GM12878 (cell line): ENCODE results near the gene FOXP3.
"Not testable (repeated sequence)": the region's sequence is repeated elsewhere in the genome, so short reads cannot be mapped to it uniquely, and the experiment has no call there.

ENCODE experiments used
- CBX5 ChIP-seq: sonication (generic); IDR thresholded peaks from 2 replicates; pipeline ENCODE4 v1.6.1; 2016; ENCODE audit warnings: low read depth, moderate library complexity, mild to moderate bottlenecking, inconsistent platforms
- KDM1A ChIP-seq: fragments of 200-600 bp; sonication (generic); IDR thresholded peaks from 2 replicates; pipeline ENCODE4 v1.6.1; 2016; ENCODE audit warnings: borderline replicate concordance
- POLR2A ChIP-seq: IDR thresholded peaks from 2 replicates; pipeline ENCODE4 v1.6.1; 2011; ENCODE audit warnings: low read depth, mild to moderate bottlenecking, low read length
- RAD21 ChIP-seq: IDR thresholded peaks from 2 replicates; pipeline ENCODE4 v1.6.1; 2011; ENCODE audit warnings: mild to moderate bottlenecking, low read depth, low read length, moderate library complexity; ENCODE audit not compliant: insufficient read depth
- RCOR1 ChIP-seq: conservative IDR thresholded peaks from 2 replicates; pipeline ENCODE4 v1.6.1; 2012; ENCODE audit warnings: low read depth, low read length, improper control_type of control experiment
- TAF1 ChIP-seq: IDR thresholded peaks from 2 replicates; pipeline ENCODE4 v1.6.1; 2011; ENCODE audit warnings: mild to moderate bottlenecking, low read depth, low read length, borderline replicate concordance
- ZNF24 ChIP-seq: fragments of 450-650 bp; IDR thresholded peaks from 2 replicates; pipeline ENCODE4 v1.6.1; 2017; ENCODE audit warnings: antibody characterized with exemption, mild to moderate bottlenecking
- TF ChIP-seq, protein P1 (sequence below), 3 experiments: IDR thresholded peaks in 2 of 3; conservative IDR thresholded peaks in 1 of 3; 2 replicates each; pipeline ENCODE4 v1.5.1; 2011; ENCODE audit warnings: low read depth in 3 of 3, low read length in 3 of 3, mild to moderate bottlenecking in 3 of 3, control low read depth in 2 of 3, moderate library complexity in 2 of 3, inconsistent platforms in 1 of 3, mixed read lengths in 1 of 3; ENCODE audit not compliant: control insufficient read depth in 2 of 3, insufficient read depth in 1 of 3; ENCODE audit errors: extremely low read depth in 1 of 3
- TF ChIP-seq, protein P2 (sequence below): fragments of 450-650 bp; IDR thresholded peaks from 2 replicates; pipeline ENCODE4 v1.6.1; 2018; ENCODE audit warnings: borderline replicate concordance, mild to moderate bottlenecking; ENCODE audit not compliant: partially characterized antibody

DNA sequence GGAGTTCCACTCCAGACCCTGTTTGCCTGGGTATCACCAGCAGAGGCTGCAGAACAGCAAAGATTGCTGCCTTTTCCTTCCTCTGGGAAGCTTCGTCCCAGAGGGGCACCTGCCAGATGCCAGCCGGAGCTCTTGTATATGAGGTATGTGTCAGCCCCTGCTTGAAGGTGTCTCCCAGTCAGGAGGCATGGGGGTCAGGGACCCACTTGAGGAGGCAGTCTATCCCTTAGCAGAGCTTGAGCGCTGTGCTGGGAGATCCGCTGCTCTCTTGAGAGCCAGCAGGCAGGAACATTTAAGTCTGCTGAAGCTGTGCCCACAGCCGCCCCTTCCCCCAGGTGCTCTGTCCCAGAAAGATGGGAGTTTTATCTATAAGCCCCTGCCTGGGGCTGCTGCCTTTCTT is 34.8 kb upstream of the FOXP3 start:
- not testable (repeated sequence) for TF ChIP-seq RAD21, KDM1A, POLR2A, TAF1, RCOR1, ZNF24, CBX5
- TF ChIP-seq, protein P1, sequence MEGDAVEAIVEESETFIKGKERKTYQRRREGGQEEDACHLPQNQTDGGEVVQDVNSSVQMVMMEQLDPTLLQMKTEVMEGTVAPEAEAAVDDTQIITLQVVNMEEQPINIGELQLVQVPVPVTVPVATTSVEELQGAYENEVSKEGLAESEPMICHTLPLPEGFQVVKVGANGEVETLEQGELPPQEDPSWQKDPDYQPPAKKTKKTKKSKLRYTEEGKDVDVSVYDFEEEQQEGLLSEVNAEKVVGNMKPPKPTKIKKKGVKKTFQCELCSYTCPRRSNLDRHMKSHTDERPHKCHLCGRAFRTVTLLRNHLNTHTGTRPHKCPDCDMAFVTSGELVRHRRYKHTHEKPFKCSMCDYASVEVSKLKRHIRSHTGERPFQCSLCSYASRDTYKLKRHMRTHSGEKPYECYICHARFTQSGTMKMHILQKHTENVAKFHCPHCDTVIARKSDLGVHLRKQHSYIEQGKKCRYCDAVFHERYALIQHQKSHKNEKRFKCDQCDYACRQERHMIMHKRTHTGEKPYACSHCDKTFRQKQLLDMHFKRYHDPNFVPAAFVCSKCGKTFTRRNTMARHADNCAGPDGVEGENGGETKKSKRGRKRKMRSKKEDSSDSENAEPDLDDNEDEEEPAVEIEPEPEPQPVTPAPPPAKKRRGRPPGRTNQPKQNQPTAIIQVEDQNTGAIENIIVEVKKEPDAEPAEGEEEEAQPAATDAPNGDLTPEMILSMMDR (IDR thresholded peaks at IDR 0.05 in 2 of 3, conservative IDR thresholded peaks at IDR 0.05 in 1 of 3; ENCODE audit: control insufficient read depth in 2 of 3, extremely low read depth in 1 of 3, insufficient read depth in 1 of 3, low read depth in 3 of 3, low read length in 3 of 3) = not testable (repeated sequence)
- TF ChIP-seq, protein P2, sequence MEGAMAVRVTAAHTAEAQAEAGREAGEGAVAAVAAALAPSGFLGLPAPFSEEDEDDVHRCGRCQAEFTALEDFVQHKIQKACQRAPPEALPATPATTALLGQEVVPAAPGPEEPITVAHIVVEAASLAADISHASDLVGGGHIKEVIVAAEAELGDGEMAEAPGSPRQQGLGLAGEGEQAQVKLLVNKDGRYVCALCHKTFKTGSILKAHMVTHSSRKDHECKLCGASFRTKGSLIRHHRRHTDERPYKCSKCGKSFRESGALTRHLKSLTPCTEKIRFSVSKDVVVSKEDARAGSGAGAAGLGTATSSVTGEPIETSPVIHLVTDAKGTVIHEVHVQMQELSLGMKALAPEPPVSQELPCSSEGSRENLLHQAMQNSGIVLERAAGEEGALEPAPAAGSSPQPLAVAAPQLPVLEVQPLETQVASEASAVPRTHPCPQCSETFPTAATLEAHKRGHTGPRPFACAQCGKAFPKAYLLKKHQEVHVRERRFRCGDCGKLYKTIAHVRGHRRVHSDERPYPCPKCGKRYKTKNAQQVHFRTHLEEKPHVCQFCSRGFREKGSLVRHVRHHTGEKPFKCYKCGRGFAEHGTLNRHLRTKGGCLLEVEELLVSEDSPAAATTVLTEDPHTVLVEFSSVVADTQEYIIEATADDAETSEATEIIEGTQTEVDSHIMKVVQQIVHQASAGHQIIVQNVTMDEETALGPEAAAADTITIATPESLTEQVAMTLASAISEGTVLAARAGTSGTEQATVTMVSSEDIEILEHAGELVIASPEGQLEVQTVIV = not testable (repeated sequence)
